Activated T-cell treated with anti-CD3 and anti-CD28 coated beads, Interleukin-2, amount 50 U/mL, for 24 hours (primary cell): ENCODE data around the gene SREBF2.

Experiments used
- DNase-seq: peaks from one replicate; pipeline ENCODE4 v3.0.0-alpha.2; 2020
- H3K27ac Mint-ChIP-seq: 2 replicates; pipeline ENCODE4 v1.8.0; 2020; ENCODE audit warnings: mild to moderate bottlenecking, mixed read lengths
- H3K27me3 Mint-ChIP-seq: 2 replicates; pipeline ENCODE4 v1.8.0; 2020; ENCODE audit warnings: mixed read lengths
- H3K36me3 Mint-ChIP-seq: 2 replicates; pipeline ENCODE4 v1.8.0; 2020; ENCODE audit warnings: low read depth, mixed read lengths
- H3K4me1 Mint-ChIP-seq: 2 replicates; pipeline ENCODE4 v1.8.0; 2020; ENCODE audit warnings: low read depth, mixed read lengths
- H3K4me3 Mint-ChIP-seq: 2 replicates; pipeline ENCODE4 v1.8.0; 2020; ENCODE audit warnings: mild to moderate bottlenecking, moderate library complexity, mixed read lengths
- H3K9me3 Mint-ChIP-seq: 2 replicates; pipeline ENCODE4 v1.8.0; 2020; ENCODE audit warnings: mixed read lengths

SREBF2 gene

DNA sequence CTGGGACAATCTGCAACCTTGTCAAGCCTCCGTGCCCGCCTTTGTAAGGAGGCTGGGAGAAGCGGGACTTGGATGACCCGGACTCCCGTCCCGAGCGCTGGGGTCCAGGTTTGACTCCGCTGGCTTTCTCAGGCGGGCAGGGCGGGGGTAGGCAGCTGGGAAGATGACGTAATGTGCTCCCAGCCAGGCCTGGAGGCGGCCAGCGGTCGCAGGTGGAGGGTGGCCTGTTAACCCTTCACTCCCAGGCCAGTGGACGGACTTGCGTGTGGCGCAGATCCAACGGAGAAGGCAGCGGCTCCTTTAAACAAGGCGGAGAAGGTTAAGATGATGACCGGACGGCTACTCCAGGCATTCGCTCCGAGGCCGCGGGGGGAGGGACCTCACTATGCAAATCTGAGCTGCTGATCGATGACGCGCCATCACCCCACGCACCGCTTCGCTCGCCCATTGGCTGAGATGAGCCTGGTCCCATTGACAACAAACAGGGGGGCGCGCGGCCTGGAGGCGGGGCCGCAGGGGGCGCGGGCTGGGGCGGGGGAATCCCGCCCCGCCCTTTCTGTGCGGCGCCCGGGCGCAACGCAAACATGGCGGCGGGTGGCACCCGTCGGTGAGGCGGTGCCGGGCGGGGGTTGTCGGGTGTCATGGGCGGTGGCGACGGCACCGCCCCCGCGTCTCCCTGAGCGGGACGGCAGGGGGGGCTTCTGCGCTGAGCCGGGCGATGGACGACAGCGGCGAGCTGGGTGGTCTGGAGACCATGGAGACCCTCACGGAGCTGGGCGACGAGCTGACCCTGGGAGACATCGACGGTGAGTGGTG lies at the start of gene SREBF2:
SREBF2 (plus strand) TSS at position 553 of the 816 bp plus-strand sequence; CDS start at position 719, 166 bp downstream.
- Mint-ChIP-seq H3K4me3 (peak within 1 kb of the TSS; percentile 98), H3K27me3 (no peaks in the 10 kb centered on the region), H3K27ac (peak within 1 kb of the TSS; percentile 100), H3K4me1 (peaks cover 59% of the 10 kb centered on the region), H3K9me3 (no peaks in the 10 kb centered on the region), H3K36me3 (peaks cover 60% of the 10 kb centered on the region)
- DNase-seq: peak; percentile 99

DNA sequence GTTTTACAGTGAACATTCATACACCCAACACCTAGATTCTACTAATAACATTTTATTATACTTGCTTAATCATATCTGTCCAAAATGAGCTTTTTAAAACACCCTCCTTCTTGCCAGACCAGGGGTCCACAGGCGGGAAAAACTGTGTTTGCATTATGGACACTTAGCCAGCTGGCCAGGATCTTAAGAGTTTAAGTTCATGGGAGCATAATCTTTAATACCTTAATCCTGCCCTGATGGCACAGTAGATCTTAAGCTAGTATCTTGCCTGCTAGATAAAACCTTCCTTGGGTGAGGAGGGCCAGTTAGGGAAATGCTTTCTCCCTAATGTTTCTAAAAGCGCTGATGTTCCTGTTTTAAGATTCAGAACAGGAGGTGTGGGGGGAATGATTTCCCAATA lies 45.6 kb upstream of the SREBF2 start:
- Mint-ChIP-seq H3K27ac (no peak overlapping the region), H3K36me3 (peaks cover 50% of the 10 kb centered on the region), H3K4me1 (peaks cover 34% of the 10 kb centered on the region), H3K4me3 (no peak overlapping the region), H3K27me3 (no peaks in the 10 kb centered on the region), H3K9me3 (no peaks in the 10 kb centered on the region)
- DNase-seq: no peak

DNA sequence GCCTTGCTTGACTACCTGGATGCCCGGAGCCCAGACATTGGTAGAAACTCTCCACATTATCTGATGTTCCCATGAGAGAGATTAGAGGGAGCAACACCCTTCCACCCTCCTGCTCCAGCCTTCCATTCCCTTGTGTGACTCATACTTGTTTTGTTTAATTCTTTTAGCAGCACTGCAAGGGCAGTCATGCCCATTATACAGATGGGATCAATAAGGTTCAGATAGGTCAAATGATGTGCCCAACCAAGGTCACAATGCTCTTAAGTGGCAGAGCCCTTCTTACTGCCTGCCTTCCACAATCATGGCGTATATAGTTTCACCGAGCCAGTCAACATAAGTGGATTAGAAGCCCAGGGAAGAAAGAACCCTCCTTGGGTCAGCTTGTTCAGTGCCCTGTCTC lies 39.0 kb upstream of the SREBF2 start:
- peaks cover 60% of the 10 kb centered on the region for H3K36me3 Mint-ChIP-seq
- H3K27me3 Mint-ChIP-seq: no peaks in the 10 kb centered on the region
- H3K4me1 Mint-ChIP-seq: peaks cover 5% of the 10 kb centered on the region
- no peaks in the 10 kb centered on the region for H3K9me3 Mint-ChIP-seq
- H3K4me3 Mint-ChIP-seq: no peak overlapping the region
- DNase-seq: no peak
- H3K27ac Mint-ChIP-seq: no peak overlapping the region

DNA sequence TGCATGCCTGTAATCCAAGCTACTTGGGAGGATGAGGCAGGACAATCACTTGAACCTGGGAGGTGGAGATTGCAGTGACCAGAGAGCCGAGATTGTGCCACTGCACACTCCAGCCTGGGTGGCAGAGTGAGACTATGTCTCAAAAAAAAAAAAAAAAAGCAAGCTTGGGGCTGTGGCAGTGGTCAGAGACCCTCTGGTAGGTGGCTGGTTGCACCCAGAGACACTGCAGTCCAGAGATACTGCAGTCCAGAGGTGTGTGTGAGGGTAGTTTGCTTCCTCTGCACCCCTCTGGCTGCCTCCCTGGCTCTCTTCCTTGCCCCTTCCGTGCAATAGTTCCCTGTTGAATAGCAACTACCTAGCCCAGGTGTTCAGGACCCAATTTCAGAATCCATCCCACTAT lies 34.2 kb upstream of the SREBF2 start:
- peak overlapping the region; percentile 98 for H3K27ac Mint-ChIP-seq
- peak overlapping the region; percentile 97 for H3K4me3 Mint-ChIP-seq
- H3K9me3 Mint-ChIP-seq: no peaks in the 10 kb centered on the region
- H3K36me3 Mint-ChIP-seq: peaks cover 48% of the 10 kb centered on the region
- H3K27me3 Mint-ChIP-seq: no peaks in the 10 kb centered on the region
- DNase-seq: no peak
- peaks cover 29% of the 10 kb centered on the region for H3K4me1 Mint-ChIP-seq

DNA sequence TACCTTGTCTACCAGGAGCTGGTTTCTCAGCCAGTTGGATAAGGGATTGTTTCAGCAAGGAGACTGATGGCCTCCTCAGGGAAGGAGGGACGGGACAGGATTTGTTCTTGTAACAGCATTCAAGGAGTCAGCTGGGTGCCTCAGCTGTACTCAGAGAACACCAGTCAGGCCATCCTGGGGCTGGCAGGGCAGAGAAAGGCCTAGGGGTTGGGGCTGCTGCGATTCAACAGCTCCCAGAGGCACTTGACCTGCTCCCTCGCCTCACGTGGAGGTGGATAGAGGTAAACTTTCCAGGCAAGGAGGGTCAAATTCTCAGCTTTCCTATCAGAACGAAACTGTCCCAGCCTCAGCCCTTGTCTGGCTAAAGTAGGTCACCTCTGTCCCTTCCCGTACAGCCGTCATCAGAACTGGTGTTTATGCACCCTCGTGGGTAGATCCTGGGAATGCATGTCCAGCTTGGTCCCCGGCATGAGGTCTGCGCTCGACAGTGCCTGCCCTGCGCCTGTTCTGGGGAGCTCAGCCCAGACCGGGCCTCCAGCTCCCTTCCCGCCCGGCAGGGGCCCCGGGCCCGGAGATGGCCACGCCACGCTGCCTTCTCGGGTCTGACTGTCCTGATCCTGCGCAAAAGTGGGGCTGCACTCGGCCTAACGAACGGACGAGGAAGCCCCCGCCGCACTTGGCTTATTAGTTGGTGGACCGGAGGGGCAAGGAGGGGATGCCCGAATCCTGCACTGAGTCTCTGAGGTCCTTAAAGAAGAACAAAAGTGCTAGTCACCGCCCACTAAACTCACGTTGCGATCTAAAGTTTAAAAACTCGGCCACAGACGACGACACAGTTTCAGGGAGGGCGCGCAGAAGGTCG lies 33.2 kb upstream of the SREBF2 start:
- Mint-ChIP-seq H3K27ac (peak overlapping the region; percentile 98), H3K4me3 (peak overlapping the region; percentile 97), H3K27me3 (no peaks in the 10 kb centered on the region), H3K9me3 (no peaks in the 10 kb centered on the region), H3K4me1 (peaks cover 38% of the 10 kb centered on the region), H3K36me3 (peaks cover 46% of the 10 kb centered on the region)
- DNase-seq: peak; percentile 73

DNA sequence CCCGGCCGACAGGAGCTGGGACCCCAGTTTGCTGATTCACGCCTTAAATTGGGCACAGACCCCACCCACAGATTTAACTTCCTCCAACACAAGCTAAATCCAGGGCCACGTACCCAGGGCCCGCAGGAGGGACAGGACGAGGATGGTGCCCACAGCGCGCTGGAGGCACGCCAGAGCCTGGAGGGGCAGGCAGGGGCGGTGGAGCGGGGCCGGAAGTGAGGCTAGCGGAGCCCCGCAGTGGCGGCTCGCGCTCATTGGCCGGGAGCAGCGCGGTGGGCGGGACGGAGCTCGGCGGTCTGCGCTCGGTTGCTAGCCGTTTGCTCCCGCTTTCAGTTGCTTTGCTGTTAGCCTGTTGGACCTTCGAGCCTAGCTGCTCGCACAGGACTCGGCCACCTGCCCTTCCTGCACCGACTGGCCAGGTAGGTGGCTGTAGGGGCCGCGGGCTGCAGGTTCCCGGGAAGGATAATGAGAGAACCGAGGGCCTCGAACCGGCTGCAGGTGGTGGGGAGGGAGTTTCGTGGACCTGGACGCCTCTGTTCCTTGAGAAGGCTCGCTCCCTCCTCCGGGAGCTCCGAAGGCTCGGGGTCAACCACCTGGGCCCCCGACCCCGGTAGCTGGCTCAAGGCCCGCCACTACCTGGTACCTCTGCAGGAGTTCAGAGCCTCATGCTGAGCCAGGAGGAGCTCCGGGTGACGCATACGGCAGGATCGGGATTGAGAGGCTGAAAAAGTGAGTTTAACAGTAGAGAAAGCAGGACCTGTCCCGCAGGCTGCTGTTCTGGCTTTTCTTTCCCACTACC lies 32.4 kb upstream of the SREBF2 start, which contains the start of gene CCDC134:
CCDC134 (plus strand) TSS at position 332 of the 799 bp plus-strand sequence. CDS start 8,212 bp downstream, outside the sequence.
- Mint-ChIP-seq H3K27ac (peak within 1 kb of the TSS; percentile 98), H3K4me1 (peaks cover 45% of the 10 kb centered on the region), H3K27me3 (no peaks in the 10 kb centered on the region), H3K4me3 (peak within 1 kb of the TSS; percentile 97), H3K36me3 (peaks cover 39% of the 10 kb centered on the region), H3K9me3 (no peaks in the 10 kb centered on the region)
- DNase-seq: peak; percentile 93

DNA sequence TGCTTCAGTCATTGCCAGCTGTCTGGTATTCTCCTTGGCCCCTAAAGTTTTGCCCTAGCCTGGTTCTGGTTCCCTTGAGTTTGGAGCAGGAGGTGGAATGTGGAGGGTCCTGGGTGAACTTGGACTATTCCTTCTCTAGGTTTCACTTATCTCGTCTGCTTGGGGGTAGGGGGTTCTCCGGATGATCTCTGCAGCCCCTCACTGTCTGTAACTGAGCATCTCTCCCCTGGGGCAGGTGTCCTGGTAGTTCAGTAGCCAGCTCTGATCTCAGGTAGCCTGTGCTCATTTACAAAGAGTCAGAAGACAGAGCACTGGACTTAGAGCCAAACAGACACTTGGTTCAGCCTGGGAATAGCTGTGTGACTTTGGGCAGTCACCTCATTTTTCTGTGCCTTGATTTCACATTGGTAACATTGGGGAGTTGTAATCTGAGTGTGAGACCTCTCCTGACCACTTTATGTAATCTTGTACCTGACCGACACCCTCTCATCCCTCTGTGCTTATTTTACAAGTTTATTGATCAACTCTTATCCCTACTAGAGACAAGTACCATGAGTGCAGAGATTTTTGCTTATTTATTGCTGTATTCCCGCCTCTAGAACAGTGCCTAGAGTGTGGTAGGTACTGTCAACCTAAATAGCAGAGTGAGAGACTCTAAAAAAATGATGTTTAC lies 31.6 kb upstream of the SREBF2 start:
- Mint-ChIP-seq H3K9me3 (no peaks in the 10 kb centered on the region), H3K36me3 (peaks cover 35% of the 10 kb centered on the region), H3K27me3 (no peaks in the 10 kb centered on the region), H3K4me1 (peaks cover 45% of the 10 kb centered on the region), H3K4me3 (peak overlapping the region; percentile 97), H3K27ac (peak overlapping the region; percentile 98)
- no peak for DNase-seq

DNA sequence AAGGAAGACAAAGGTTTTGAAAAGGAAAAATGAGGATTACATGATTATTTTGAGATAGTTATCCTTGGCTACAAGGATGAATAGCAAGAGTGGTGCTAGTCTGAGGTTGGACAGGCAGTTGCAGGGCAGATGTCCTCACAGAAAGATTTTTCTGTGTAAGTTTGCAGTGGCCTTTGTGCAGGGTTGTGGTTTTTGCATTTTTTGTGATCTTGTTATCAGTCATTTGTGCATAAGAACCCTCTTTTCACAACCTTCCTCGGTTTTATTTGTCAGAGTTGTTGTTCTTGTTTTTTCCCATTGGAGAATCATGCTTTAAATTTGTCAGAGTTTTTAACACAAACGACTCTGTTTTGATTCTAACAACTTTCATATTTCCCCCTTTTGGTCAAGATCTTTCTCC lies 31.0 kb upstream of the SREBF2 start:
- Mint-ChIP-seq H3K4me3 (peak overlapping the region; percentile 97), H3K36me3 (peaks cover 35% of the 10 kb centered on the region), H3K27me3 (no peaks in the 10 kb centered on the region), H3K27ac (peak overlapping the region; percentile 42), H3K9me3 (no peaks in the 10 kb centered on the region), H3K4me1 (peaks cover 45% of the 10 kb centered on the region)
- DNase-seq: no peak

DNA sequence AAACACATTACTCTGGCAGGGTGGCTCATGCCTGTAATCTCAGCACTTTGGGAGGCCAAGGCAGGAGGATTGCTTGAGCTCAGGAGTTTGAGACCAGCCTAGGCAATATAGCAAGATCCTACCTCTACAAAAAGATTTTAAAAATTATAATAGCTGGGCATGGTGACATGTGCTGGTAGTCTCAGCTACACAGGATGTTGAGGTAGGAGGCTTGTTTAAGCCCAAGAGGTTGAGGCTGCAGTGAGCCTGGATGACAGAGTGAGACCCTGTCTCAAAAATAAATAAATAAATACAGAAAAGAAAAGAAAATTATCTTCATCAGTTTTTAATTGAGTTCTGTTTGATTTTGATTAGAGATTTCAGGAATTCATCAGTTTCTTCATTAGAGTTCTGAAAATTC lies 27.3 kb upstream of the SREBF2 start:
- Mint-ChIP-seq H3K9me3 (no peaks in the 10 kb centered on the region), H3K4me1 (peaks cover 33% of the 10 kb centered on the region), H3K36me3 (peaks cover 45% of the 10 kb centered on the region), H3K4me3 (no peak overlapping the region), H3K27me3 (no peaks in the 10 kb centered on the region), H3K27ac (no peak overlapping the region)
- DNase-seq: no peak

DNA sequence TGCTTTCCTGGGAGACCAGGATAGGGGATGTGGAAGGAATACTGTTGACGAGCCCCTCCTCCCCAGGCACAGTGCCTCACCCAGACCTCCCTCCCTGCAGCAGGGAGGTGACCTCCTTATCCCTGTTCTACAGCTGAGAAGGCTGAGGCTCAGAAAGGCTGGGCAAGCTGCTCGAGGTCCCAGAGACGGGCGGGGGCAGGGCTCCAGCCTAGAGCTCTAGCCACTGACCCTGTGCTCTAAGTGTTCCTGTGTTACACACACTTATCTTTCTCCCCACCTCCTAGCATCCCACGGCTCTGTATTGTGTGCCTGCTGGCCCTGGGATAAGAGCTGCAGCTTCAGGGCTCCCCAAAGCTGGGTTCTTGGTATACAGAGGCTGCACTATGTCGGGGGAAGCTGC lies 24.5 kb upstream of the SREBF2 start:
- H3K4me3 Mint-ChIP-seq: no peak overlapping the region
- peaks cover 54% of the 10 kb centered on the region for H3K36me3 Mint-ChIP-seq
- peaks cover 18% of the 10 kb centered on the region for H3K4me1 Mint-ChIP-seq
- H3K27ac Mint-ChIP-seq: no peak overlapping the region
- DNase-seq: no peak
- no peaks in the 10 kb centered on the region for H3K9me3 Mint-ChIP-seq
- H3K27me3 Mint-ChIP-seq: no peaks in the 10 kb centered on the region

DNA sequence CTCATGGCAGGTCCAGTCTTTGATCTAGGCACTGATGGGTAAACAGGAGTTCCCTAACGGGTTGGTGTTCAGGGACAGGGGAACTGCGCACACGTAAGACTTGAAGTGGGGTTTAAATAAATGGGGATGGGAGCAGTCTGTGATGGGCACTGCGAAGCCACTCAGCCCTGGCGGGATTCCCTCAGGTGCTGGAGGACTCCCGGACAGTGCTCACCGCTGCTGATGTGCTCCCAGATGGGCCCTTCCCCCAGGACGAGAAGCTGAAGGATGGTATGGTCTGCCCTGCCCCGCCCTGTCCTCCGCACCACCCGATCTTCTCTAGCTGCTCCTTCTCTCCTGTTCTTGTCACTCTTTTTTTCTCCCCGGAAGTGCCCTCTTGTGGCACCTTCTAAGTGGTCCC lies 22.9 kb upstream of the SREBF2 start:
- Mint-ChIP-seq H3K27ac (no peak overlapping the region), H3K36me3 (peaks cover 63% of the 10 kb centered on the region), H3K4me3 (no peak overlapping the region), H3K4me1 (peaks cover 7% of the 10 kb centered on the region), H3K27me3 (no peaks in the 10 kb centered on the region), H3K9me3 (no peaks in the 10 kb centered on the region)
- no peak for DNase-seq

DNA sequence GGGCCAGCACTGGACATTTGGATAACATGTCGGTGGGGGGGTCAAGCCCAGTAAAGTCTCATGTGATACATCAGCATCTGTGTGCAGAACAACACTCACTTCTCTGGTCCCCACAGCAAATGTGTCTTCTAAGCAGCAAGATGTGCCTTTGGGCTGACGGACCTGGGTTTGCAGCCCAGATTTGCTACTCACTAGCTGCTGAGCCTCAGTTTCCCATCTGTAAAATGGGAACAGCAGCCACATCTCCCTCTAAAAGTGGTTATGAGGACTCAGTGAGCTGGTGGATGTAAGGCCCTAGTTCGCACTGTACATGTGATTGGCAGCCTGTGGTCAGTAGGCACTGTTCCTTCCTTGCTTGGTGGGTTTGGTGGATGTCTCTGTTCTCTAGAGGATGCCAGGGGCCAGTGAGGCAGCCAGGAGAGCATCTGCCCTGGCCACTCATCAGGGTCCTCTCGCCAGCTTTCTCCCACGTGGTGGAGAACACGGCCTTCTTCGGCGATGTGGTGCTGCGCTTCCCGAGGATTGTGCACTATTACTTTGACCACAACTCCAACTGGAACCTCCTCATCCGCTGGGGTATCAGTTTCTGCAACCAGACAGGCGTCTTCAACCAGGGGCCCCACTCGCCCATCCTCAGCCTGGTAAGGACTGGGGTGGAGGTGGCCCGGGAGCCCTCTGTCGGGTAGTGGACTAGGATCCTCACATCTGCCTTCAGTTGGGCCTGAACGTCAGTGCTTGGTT lies 19.9 kb upstream of the SREBF2 start:
- Mint-ChIP-seq H3K4me3 (no peak overlapping the region), H3K9me3 (no peaks in the 10 kb centered on the region), H3K27ac (no peak overlapping the region), H3K36me3 (peaks cover 88% of the 10 kb centered on the region), H3K4me1 (peaks cover 6% of the 10 kb centered on the region), H3K27me3 (no peaks in the 10 kb centered on the region)
- no peak for DNase-seq

DNA sequence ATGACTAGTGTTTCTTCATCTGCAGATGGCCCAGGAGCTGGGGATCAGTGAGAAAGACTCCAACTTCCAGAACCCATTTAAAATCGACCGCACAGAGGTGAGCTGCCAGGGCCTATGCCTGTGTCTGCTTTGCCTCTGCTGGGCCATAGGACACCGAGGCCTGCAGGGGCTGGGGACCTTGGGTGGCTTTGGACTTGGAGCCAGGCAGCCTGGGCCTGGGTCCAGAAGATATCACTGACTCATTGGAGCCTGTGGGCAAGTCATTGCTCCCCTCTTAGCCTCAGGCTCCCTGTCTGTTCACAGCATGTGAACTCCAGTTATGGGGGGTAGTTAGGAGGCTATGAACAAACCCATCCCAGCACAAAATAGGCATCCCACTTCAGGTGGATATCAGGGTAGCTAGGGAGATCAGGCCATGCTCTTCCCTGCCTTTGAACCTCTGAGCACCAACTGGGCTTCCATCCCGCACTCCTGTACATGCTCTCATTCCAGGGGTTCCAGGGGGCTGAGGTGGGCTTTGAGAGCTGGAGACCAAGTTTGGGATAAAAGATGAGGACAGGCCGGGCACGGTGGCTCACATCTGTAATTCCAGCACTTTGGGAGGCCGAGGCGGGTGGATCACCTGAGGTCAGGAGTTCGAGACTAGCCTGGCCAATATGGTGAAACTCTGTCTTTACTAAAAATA lies 19.0 kb upstream of the SREBF2 start:
- H3K4me3 Mint-ChIP-seq: no peak overlapping the region
- no peak for DNase-seq
- no peaks in the 10 kb centered on the region for H3K9me3 Mint-ChIP-seq
- H3K36me3 Mint-ChIP-seq: peaks cover 80% of the 10 kb centered on the region
- H3K4me1 Mint-ChIP-seq: peaks cover 6% of the 10 kb centered on the region
- no peak overlapping the region for H3K27ac Mint-ChIP-seq
- no peaks in the 10 kb centered on the region for H3K27me3 Mint-ChIP-seq
